Calu3 (cell line): ENCODE data around the gene MALRD1. TPM values are rescaled to one million over a fixed set of nuclear protein-coding genes. Genes with fewer than 3 reads are reported as not detected.

Source experiments
- BruUV-seq: library from RNA; stranded (reverse); fragments of 400-500 nt; replicated peaks from 2 replicates; lab custom pipeline; 2021; lab: Mats Ljungman, UMichigan
- CTCF ChIA-PET: fragments of 300-600 bp; sonication (Branson Sonifier 250); formaldehyde crosslinking; loops from one replicate; lab custom pipeline; 2022; ENCODE audit warnings: antibody characterized with exemption; lab: Charles Lee
- DNase-seq: peaks from one replicate; pipeline ENCODE4 v3.0.0; 2022
- H3K27ac Mint-ChIP-seq: one replicate; pipeline ENCODE4 v1.8.0; 2022; ENCODE audit warnings: mixed read lengths; ENCODE audit not compliant: unreplicated experiment
- H3K27me3 Mint-ChIP-seq: one replicate; pipeline ENCODE4 v1.8.0; 2022; ENCODE audit warnings: mixed read lengths; ENCODE audit not compliant: unreplicated experiment
- H3K36me3 Mint-ChIP-seq: one replicate; pipeline ENCODE4 v1.8.0; 2022; ENCODE audit warnings: mild to moderate bottlenecking, moderate library complexity, mixed read lengths; ENCODE audit not compliant: insufficient read depth, unreplicated experiment
- H3K4me1 Mint-ChIP-seq: one replicate; pipeline ENCODE4 v1.8.0; 2022; ENCODE audit warnings: mild to moderate bottlenecking, low read depth, mixed read lengths; ENCODE audit not compliant: unreplicated experiment
- H3K4me3 Mint-ChIP-seq: one replicate; pipeline ENCODE4 v1.8.0; 2022; ENCODE audit warnings: mild to moderate bottlenecking, low read depth, moderate library complexity, mixed read lengths; ENCODE audit not compliant: unreplicated experiment
- H3K9me3 Mint-ChIP-seq: one replicate; pipeline ENCODE4 v1.8.0; 2022; ENCODE audit warnings: low read depth, mixed read lengths; ENCODE audit not compliant: unreplicated experiment
- intact Hi-C: fragments of 100-400 bp; cut with micrococcal nuclease; formaldehyde crosslinking; loops from one replicate; pipeline ENCODE4 v1.10.0; 2022; ENCODE audit not compliant: unreplicated experiment
- total RNA-seq: library from RNA; stranded (reverse); gene quantifications from 2 replicates; pipeline ENCODE4 v1.2.3, GENCODE V29; 2022
- TF ChIP-seq, protein P1 (sequence below): fragments of 200-600 bp; IDR thresholded peaks from one replicate; pipeline ENCODE4 v1.8.0; 2022; ENCODE audit warnings: antibody characterized with exemption; ENCODE audit not compliant: unreplicated experiment

The MALRD1 gene
- total RNA-seq, 1 experiment from 2014 or later, result not detected

DNA sequence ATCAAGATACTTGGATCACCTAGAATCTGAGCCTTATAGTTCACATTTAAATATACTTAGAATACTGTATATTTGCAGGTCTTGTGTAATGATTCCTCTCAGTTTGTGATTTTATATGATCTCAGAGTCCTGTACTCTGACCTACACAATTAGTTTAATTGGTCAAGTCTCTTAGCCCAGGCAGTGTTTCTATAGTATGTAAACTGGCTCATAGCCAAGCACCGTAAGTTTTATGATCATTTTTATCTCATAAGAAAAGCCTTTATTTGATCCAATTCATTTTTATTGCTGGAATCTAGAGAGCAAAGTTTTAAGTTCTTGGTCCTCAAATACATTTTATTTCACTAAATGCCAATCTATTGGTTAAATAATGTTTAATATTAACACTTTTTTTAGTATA is 242.2 kb downstream of the MALRD1 start:
- TF ChIP-seq, protein P1, sequence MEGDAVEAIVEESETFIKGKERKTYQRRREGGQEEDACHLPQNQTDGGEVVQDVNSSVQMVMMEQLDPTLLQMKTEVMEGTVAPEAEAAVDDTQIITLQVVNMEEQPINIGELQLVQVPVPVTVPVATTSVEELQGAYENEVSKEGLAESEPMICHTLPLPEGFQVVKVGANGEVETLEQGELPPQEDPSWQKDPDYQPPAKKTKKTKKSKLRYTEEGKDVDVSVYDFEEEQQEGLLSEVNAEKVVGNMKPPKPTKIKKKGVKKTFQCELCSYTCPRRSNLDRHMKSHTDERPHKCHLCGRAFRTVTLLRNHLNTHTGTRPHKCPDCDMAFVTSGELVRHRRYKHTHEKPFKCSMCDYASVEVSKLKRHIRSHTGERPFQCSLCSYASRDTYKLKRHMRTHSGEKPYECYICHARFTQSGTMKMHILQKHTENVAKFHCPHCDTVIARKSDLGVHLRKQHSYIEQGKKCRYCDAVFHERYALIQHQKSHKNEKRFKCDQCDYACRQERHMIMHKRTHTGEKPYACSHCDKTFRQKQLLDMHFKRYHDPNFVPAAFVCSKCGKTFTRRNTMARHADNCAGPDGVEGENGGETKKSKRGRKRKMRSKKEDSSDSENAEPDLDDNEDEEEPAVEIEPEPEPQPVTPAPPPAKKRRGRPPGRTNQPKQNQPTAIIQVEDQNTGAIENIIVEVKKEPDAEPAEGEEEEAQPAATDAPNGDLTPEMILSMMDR, result no peak
- Mint-ChIP-seq H3K4me3 (no peak overlapping the region), H3K4me1 (no peaks in the 10 kb centered on the region), H3K27ac (no peak overlapping the region), H3K9me3 (peaks cover 5% of the 10 kb centered on the region), H3K36me3 (no peaks in the 10 kb centered on the region), H3K27me3 (no peaks in the 10 kb centered on the region)
- no peak for DNase-seq
- CTCF ChIA-PET, result no interaction called here
- BruUV-seq, result no TSS peak
- intact Hi-C loops, result no loop called here

DNA sequence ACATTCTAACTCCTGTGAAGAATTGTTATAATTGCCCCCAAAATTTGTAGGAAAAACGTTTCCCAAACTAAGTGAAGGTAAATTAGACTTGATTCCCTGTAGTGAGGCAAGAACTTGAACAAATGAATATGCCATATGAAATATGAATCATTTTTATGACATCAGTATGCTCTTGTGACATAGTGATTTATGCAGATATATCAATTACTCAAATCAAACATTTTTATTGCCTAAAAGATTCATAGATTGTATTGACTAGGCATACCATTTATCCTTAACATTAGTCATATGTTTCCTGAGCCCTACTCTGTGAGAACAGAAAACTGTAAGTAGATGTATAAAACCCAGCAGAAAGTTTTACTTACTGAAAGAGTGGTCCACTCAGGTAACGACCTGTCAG is 245.6 kb downstream of the MALRD1 start:
- Mint-ChIP-seq H3K36me3 (no peaks in the 10 kb centered on the region), H3K27me3 (no peaks in the 10 kb centered on the region), H3K27ac (no peak overlapping the region), H3K9me3 (no peaks in the 10 kb centered on the region), H3K4me1 (no peaks in the 10 kb centered on the region), H3K4me3 (no peak overlapping the region)
- intact Hi-C loops, result no loop called here
- no TSS peak for BruUV-seq
- no peak for DNase-seq
- CTCF ChIA-PET, result no interaction called here
- TF ChIP-seq, protein P1, result no peak

DNA sequence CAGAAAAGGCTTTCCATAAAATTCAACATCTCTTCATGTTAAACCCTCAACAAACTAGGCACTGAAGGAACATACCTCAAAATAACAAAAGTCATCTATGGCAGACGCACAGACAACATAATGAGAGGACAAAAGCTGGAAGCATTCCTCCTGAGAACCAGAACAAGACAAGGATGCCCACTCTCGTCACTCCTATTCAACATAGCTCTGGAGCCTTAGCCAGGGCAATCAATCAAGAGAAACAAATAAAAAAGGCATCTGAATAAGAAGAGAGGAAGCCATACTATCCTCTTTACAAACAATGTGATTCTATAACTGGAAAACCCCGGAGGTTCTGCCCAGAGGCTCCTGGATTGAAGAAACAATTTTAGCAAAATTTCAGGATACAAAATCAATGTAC is 251.0 kb downstream of the MALRD1 start:
- H3K4me3 Mint-ChIP-seq, result no peak overlapping the region

DNA sequence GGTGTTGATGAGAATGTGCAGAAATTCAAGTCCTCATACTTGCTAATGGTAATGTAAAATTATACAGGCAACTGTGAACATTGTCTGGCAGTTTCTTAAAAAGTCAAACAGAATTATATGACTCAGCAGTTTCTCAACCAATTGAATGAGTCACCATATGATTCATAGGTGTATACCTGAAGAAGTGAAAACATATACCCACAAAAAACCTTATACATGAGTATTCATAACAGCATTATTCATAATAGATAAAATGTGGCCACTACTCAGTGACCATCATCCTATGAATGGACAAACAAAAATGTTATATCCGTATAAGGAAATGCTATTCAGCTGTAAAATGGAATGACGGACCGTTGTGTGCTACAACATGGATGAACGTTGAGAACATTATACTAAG is 253.5 kb downstream of the MALRD1 start:
- CTCF ChIA-PET, result no interaction called here
- DNase-seq, result no peak
- H3K4me3 Mint-ChIP-seq, result no peak overlapping the region

More for the DNA sequence above, 251.0 kb downstream of the MALRD1 start:
- H3K4me1 Mint-ChIP-seq, result no peaks in the 10 kb centered on the region
- no peaks in the 10 kb centered on the region for H3K36me3 Mint-ChIP-seq
- CTCF ChIA-PET, result no interaction called here
- TF ChIP-seq, protein P1, result no peak
- H3K27ac Mint-ChIP-seq, result no peak overlapping the region
- no peak for DNase-seq
- H3K27me3 Mint-ChIP-seq, result no peaks in the 10 kb centered on the region
- intact Hi-C loops, result no loop called here
- BruUV-seq, result no TSS peak
- no peaks in the 10 kb centered on the region for H3K9me3 Mint-ChIP-seq

More for the DNA sequence above, 253.5 kb downstream of the MALRD1 start:
- Mint-ChIP-seq H3K9me3 (no peaks in the 10 kb centered on the region), H3K36me3 (no peaks in the 10 kb centered on the region), H3K27ac (no peak overlapping the region), H3K4me1 (no peaks in the 10 kb centered on the region), H3K27me3 (no peaks in the 10 kb centered on the region)
- TF ChIP-seq, protein P1, result no peak
- intact Hi-C loops, result no loop called here
- BruUV-seq, result no TSS peak
